Inflammatory macrophage treated with lipopolysaccharide for 1 hour (primary cell): ENCODE results near the gene CCDC181.

Experiments used
- DNase-seq, 2 donors: peaks; one replicate each; pipeline ENCODE4 v3.0.0-alpha.2; 2020 to 2022

The CCDC181 gene

DNA sequence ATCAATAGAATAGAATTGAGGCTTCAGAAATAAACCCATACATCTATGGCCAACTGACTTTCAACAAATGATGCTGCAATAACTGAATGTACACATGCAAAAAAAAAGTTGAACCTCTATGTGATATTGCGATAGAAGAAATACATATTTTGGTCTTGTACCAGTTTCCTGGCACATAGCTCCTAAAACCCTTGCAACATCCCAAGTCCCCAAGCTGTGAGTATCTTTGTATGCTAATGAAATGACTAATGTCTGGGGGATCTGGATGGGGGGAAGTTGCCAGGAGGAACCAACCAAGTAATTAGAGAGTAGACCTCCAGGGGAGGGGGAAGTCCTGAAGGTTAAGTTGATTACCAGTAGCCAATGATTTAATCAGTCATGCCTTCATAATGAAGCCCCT lies 34.9 kb downstream of the CCDC181 start:
- peak; percentile 7 to 18 for DNase-seq

DNA sequence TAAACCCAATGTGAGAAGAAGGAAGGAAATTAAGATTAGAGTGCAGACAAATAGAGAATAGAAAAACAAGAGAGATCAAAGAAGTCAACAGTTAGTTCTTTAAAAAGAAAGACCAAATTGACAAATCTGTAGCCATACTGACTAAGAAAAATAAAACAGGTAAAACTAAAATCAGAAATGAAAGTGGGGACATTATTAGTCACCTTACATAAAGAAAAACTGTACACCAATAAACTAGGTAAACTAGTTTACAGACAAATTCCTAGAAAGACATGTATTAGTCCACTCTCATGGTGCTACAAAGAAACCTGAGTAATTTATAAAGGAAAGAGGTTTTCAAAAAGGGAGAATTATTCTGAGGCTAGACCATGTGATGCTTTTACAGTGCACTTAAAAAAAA lies 37.0 kb downstream of the CCDC181 start:
- no peak for DNase-seq

DNA sequence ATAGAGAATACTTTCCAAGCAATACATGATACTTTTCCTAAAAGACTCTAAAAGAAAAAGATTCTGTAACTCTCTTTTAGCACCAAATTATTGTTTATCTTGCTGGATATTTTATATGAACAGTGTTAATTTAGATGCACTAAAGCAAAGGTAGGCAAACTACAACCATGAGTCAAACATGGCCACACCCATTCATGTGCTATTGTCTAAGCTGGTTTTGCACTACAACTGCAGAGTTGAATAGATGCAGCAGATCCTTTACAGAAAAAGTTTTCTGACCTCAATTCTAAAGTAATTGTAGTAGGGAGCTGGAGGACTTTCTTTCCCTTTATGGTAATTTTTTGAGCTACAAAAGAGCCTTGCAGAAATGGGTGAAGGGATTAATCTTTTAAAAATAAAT lies 39.9 kb downstream of the CCDC181 start:
- no peak for DNase-seq

DNA sequence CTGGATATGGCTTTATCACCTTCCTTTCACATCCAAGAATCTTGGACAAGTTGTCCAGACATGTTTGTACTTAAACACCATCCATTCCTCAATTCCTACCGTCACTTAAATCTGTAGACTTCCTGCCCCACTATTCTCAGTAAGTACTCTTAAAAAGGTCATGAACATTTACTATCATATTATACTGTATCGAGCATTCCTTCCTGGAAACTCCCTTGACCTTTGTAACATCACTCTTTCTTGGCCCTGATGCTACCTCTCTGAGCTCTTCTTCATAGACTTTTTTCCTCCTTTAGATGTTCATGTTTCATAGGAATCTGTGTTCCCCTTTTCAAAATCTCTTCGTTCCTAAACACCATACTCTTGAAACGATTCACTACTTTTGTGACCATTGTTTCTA lies 43.8 kb downstream of the CCDC181 start:
- no peak for DNase-seq

DNA sequence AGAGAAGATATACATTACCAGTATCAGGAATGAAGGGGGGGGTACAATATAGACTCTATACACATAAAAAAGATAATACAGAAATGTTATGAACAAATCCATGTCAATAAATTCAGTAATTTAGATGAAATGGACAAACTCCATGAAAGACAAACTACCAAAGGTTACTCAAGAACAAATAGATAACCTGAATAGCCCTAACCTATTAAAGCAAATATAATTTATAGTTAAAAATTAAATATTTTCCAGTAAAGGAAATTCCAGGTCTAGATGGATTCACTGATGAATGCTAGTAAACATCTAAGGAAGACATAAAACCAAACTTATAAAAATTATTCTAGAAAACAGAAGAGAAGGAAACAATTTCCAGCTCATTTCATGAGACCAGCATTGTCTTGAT lies 46.1 kb downstream of the CCDC181 start:
- no peak for DNase-seq

DNA sequence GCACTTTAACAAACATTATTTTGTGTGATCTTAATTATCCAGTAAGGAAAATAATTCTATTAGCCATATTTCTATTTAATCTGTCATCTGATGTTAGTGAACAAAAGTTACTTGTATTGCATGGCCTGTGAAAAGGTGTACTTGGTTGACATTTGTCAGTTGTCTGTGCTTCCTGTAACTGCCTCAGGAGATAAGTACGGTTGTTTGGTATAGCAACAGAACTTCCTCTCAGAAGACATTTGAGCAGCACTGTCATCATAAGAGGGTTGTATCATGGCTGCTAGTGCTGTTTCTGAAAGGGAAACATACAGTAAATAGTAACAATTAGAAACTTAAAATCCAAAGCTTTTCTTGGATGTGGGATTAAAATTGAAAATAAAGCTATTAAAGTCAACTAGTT lies 55.9 kb downstream of the CCDC181 start:
- peak; percentile 12 to 13 for DNase-seq

DNA sequence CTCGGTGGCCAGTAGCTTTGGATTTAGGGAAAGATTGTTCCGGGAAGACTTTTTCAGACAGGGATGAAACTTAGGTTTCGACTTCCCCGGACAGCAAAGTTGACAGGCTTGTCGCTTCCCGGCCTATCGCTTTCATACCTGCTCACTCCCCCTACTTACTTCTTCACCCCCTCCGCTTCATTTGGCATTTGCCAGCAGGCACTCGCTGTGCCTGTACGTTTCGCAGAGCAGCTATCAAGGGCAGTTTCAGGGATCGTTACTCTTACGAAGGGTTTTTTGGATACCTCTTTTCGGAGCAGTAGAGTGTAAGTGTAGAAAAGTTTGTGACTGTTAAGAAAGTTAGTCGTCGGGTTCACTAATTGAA lies 58.9 kb downstream of the CCDC181 start:
- peak; percentile 3 to 36 for DNase-seq

DNA sequence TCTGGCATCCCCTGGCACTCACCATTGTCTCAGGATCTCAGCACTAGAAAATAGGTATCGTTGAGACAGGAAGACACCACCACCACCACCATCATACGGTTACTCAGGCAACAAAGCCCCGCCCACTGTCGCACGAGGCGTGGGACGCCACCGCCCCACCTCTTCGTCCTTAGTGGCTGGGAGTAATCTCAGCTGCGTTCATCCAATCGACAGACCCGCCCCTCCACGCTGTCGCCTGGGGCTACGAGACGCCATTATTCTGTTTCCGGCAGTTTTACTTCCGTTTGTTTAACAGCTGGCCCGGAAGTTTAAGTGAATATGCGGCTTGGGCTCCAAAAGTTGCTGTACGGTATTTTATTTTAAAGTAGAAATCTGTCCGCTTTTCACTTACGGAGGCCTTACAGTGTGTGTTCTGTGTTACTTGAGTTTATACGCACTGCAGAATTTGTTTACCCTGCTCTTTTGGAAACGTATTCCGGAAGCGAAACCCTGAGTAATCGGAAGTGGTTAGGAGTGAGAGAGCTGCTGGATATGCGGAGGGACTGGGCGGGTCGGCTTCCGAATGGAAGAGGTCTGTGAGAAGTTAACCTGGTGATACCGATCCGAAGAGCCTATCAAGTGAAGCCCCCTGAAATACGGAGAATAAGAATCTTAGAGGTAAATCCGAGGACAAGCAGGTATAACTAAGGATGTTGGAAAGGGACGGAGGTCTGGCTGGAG lies 59.4 kb downstream of the CCDC181 start, which contains the start of the genes BLZF1 and NME7:
Gene BLZF1, plus strand, starts transcription at position 510 of the 720 bp plus-strand sequence. CDS start 1,328 bp downstream, outside the sequence.
Gene NME7, minus strand, starts transcription at position 112 of the 720 bp plus-strand sequence. Its CDS starts 87 bp downstream, at position 25.
- DNase-seq, result peak; percentile 95 to 98

DNA sequence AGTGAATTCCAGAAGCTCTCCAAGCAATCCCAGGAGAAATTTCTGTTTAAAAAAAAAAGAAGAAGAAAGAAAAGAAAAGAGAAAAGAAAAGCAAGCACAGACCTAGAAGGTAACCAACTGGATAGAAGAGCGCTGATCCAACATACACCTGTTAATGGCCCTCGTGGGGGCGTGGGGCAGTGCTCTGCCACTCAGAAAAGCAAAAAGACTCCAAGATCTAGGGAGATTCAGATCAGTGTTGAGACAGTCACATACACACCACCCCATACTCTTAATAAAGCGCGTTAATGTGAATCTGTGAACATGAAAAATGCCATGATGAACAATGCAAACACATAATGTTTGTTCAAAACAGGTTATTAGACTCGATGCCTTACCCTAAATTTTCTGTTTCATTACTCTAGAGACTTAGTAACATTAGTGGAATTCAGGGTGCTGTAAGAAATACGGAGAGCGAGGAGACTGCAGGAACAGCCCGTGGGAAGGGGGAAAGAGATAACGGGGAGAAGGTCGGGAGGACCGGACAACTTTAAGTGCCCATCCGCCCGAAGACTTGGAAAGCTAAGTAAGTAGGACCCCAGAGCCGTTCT lies 60.1 kb downstream of the CCDC181 start:
- no peak for DNase-seq

DNA sequence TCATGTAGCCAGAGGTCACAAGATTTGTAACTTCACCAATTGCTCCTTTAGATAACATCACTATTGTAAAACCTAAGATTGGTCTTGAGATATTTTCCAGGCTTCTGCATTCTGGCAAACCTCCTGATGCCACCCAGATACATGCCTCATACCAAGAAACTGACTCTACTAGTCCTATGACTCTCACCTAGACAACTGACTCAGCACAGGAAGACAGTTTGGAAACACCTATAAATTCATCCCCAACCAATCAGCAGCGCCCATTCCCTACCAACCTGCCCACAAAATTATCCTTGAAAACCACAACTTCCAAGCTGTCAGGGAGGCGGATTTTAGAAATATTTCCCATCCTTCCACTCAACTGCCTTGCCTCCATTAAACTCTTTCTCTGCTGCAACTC lies 62.3 kb downstream of the CCDC181 start:
- DNase-seq, result no peak

DNA sequence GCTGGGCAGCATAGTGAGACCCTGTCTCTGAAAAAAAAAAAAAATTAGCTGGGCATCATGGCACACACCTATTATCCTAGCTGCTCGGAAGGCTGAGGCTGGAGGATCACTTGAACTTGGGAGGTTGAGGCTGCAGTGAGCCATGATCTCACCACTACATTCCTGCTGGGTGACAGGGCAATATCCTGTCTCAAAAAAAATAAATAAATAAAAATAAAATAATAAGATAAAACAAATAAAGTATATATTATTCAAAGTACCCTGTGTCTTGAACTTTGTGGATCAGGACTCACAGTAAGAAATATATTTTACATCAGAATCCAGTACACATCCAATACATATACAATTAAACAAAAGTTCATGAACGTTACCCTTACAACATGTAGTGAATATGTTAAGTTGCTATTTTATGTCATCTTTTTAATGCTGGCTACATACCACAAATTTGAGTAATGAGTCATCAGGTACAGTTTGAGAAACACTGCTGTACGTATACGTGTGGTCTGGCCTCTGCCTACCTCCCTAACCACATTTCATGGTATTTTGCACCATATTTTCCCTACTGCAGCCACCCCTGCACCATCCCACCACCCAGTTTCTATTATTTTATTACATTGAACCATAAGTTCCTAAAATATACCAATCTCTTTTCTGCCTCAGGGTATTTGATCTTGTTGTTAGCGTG lies 64.1 kb downstream of the CCDC181 start:
- DNase-seq, result no peak

DNA sequence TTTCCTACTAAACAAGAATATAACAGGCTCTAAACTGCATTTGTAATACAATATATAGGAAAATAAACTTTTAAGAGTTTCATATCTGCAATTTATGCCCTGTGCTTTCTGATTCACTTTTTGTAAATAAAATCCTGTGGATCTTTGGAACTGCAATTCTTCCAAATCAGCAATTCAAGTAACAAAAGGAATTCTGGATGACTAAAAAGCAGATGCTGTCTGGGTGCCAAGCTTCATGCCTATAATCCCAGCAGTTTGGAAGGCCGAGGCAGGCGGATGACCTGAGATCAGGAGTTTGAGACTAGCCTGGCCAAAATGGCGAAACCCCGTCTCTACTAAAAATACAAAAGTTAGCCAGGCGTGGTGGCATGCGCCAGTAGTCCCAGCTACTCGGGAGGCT lies 66.0 kb downstream of the CCDC181 start:
- DNase-seq, result no peak

DNA sequence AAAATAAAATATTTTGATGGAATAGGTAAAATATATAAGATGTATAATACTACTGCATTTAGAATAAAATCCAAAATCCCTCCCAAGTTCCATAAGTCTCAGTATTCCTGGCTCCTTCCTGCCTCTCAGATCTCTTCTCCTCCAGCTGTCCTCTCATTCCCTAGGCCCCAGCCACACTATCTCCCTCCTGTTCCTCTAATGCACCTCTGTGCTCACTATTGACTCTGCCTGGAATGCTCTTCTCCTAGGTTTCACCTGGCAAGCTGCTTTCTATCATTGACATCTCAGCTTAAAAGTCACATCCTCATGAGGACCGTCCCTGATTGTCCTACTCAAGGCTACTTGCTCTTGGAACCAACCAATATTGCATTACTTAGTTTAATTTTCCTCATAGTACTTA lies 66.9 kb downstream of the CCDC181 start:
- no peak for DNase-seq

DNA sequence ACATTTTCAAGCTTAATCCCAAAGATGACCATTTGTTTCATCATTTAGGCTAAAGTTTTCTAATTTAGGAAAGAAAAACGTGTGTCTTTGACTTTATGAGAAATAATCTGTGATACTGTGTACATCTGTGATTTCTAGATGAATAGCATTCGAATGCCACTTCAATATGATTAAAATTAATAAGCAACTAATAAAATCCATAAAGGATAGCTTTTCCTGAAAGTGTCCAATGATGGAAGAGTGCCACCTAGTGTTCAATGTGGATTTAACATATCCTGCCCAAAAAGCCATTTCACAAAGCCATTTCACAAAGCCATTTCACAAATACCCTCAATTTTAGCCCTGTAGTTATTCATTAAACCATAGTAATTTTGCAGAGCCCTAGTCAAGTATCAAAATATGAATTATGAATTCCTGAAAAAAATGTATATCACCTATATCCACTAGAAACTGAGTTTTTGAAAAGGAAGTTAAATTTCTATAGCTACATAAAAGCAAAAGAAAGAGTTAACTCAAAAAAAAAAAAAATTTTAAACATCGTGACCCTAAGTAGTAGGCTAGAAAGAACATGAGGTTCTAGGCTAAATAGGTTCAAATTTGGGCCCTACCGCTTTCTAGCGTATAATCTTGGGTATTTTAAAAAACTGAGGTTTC lies 78.8 kb downstream of the CCDC181 start:
- peak; percentile 33 to 85 for DNase-seq

DNA sequence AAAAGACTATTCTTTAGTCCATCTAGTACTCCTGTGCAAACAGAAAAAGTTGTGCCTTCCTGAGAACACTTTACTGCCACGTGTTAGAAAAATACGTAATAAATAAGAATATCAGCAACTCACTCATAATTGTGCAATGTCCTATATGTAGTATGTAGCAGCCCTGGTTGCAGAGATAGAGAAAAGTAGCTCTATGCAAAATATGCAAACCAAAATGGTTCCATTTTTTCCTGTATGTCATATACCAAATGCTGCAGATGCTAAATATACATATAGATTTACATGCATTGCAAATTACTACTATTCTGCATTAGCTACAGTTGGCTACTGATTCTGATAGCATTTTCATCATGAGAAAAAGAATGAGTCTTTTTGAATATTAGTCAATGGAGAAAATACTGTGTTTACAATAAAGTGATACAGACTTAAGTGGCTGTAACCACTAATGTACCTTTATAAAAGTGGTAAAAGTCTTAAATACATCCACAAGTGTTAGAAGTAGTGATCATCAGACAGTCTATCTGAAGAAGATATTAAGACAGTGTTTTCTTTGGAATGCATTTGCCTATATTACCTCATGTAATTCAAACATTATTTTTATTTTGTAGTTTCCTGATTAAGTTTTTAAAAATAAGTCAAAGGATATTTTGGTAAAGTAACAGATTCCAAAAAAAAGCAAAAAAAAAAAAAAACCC lies 79.4 kb downstream of the CCDC181 start:
- DNase-seq, result no peak

DNA sequence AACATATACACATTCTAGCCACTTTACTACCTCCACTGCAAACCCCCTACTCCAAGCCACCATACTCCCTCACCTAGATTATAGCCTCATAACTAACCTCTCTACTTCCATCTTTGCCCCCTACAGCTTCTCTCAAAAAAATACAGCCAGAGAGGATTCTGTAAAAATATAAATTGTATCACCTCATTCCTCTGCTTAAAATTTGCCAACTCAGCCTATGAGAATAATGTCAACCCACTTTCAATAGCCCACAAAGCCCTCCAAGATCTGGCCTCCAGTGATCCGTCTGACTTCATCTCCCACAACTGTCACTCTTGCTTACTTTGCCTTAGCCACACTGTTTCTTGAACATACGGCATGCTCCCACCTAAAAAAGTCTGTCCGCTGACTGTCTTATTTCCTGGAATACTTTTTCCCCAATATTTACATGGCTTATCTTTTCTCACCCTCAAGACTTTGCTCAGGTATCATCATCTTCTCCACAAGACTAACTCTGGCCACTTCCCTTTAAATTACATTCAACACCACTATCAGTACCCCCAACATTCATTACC lies 81.2 kb downstream of the CCDC181 start:
- DNase-seq, result no peak

DNA sequence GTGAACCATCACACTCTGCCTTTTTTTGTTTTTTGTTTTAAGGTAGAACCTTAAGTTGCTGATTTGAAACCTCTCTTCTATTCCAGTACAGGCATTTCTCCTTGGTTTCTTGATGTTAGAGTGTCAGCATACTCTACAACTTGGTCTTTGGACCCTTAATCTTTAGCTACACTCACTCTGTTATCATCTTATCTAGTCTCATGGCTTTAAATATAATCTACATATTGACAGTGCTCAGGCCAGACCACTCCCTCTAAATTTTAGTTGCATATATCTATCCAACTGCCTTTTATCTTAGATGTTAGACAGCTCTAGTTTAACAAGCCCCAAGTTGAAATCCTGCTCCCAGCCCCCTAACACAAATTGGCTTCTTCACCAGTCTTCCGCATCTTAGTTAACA lies 81.8 kb downstream of the CCDC181 start:
- DNase-seq, result no peak
